HepG2 (cell line): ENCODE data around the gene RAB5A.

Experiments used
- EED ChIP-seq: sonication (generic); formaldehyde crosslinking; IDR thresholded peaks from 2 replicates; pipeline ENCODE4 v1.5.0; 2020; ENCODE audit warnings: mild to moderate bottlenecking, missing genetic modification reagents
- JARID2 ChIP-seq: sonication (generic); formaldehyde crosslinking; IDR thresholded peaks from 2 replicates; pipeline ENCODE4 v1.8.1; 2023; ENCODE audit warnings: missing genetic modification reagents, inconsistent platforms; ENCODE audit not compliant: insufficient replicate concordance
- ZNF562 ChIP-seq: sonication (generic); formaldehyde crosslinking; IDR thresholded peaks from 2 replicates; pipeline ENCODE4 v1.8.0; 2022; ENCODE audit warnings: missing genetic modification reagents, borderline replicate concordance
- TF ChIP-seq, protein P1 (sequence below): sonication (generic); formaldehyde crosslinking; IDR thresholded peaks from 2 replicates; pipeline ENCODE4 v1.5.0; 2020; ENCODE audit warnings: missing genetic modification reagents
- TF ChIP-seq, protein P2 (sequence below): sonication (generic); formaldehyde crosslinking; IDR thresholded peaks from 2 replicates; pipeline ENCODE4 v1.4.0; 2020; ENCODE audit warnings: missing genetic modification reagents

DNA sequence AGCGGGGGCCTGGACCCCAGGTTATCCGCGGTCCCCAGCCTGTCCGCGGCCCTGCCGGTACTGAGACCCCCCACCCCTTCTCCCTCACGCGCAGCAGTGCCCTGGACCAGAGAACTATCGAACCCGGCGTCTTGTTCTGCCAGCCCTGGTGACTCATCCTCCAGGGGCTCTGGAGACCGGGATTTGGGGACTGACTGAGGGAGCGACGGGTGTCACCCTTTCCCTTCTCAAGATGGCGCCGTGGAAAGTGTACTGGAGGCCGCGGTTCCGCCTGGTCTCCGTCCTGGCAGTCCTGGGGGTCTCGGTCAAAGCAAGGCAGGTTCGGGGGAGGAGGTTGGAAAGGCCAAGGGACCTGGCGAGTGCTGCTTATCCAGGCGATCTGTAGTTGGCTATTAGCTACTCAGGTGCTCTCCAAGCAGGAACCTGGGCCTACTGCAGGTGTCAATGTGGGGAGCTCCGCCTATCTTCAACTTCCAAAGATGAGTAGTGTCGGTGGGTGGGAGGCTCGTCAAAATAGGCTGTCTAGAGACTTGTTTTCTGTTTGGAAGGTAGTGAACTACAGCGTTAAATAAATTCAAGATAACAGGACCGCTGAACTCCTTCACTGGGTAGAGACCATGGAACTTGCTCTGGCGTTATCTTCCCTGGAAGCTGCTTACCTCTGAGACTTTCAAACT is 790 bp downstream of the RAB5A start:
- TF ChIP-seq, protein P1, sequence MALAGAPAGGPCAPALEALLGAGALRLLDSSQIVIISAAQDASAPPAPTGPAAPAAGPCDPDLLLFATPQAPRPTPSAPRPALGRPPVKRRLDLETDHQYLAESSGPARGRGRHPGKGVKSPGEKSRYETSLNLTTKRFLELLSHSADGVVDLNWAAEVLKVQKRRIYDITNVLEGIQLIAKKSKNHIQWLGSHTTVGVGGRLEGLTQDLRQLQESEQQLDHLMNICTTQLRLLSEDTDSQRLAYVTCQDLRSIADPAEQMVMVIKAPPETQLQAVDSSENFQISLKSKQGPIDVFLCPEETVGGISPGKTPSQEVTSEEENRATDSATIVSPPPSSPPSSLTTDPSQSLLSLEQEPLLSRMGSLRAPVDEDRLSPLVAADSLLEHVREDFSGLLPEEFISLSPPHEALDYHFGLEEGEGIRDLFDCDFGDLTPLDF (CRISPR knock-in tag): no peak
- no peak for TF ChIP-seq ZNF562 (CRISPR knock-in tag)
- no peak for TF ChIP-seq EED (CRISPR knock-in tag)
- TF ChIP-seq JARID2 (CRISPR knock-in tag): no peak
- TF ChIP-seq, protein P2, sequence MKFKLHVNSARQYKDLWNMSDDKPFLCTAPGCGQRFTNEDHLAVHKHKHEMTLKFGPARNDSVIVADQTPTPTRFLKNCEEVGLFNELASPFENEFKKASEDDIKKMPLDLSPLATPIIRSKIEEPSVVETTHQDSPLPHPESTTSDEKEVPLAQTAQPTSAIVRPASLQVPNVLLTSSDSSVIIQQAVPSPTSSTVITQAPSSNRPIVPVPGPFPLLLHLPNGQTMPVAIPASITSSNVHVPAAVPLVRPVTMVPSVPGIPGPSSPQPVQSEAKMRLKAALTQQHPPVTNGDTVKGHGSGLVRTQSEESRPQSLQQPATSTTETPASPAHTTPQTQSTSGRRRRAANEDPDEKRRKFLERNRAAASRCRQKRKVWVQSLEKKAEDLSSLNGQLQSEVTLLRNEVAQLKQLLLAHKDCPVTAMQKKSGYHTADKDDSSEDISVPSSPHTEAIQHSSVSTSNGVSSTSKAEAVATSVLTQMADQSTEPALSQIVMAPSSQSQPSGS (CRISPR knock-in tag): no peak; the same call in 1 of the 2 replicates
